Epithelial cell of esophagus (primary cell): Measurements from ENCODE around the gene ANO7.

ENCODE experiments used
- DNase-seq: peaks from one replicate; pipeline ENCODE4 v3.0.0; 2010; ENCODE audit warnings: low read depth
- H3K4me3 ChIP-seq: 2 replicates; pipeline ENCODE4 v1.5.1; 2011; ENCODE audit warnings: mild to moderate bottlenecking, low read length, control low read depth
- TF ChIP-seq, protein P1 (sequence below): IDR thresholded peaks from 2 replicates; pipeline ENCODE4 v1.5.1; 2011; ENCODE audit warnings: low read depth, mild to moderate bottlenecking, low read length, control low read depth, inconsistent platforms; ENCODE audit not compliant: insufficient read depth; ENCODE audit errors: missing control alignments

ANO7 gene

DNA sequence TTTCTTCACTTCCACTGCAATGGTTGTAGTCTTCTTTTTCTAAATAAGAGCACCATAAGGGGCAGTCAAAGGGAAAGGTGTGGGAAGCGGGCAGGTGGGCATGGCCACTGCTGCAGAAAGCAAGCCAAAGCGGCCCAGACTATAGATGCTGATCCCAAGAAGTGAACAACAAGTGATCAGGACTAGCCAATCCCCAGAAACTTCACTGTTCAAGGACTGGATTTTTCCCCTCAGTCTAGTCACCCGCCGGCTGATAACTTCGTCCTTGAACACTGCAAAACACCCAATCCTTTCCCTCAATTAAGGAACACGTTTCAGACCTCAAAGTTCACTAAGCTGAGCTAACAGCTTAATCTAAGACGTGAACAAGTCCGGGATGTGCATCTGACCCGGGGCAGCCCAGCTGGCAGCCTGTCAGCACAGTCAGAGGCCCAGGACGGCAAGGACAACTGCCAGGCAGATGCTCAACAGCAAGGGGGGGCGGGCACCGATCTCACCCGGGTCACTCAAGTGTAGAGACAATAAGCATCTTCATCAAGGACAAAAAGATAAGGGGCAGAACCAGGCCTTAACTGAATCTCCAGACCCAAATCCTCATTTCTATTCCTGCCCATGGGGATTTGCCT is 67.2 kb downstream of the ANO7 start:
- no peak for DNase-seq
- TF ChIP-seq, protein P1, sequence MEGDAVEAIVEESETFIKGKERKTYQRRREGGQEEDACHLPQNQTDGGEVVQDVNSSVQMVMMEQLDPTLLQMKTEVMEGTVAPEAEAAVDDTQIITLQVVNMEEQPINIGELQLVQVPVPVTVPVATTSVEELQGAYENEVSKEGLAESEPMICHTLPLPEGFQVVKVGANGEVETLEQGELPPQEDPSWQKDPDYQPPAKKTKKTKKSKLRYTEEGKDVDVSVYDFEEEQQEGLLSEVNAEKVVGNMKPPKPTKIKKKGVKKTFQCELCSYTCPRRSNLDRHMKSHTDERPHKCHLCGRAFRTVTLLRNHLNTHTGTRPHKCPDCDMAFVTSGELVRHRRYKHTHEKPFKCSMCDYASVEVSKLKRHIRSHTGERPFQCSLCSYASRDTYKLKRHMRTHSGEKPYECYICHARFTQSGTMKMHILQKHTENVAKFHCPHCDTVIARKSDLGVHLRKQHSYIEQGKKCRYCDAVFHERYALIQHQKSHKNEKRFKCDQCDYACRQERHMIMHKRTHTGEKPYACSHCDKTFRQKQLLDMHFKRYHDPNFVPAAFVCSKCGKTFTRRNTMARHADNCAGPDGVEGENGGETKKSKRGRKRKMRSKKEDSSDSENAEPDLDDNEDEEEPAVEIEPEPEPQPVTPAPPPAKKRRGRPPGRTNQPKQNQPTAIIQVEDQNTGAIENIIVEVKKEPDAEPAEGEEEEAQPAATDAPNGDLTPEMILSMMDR = no peak
- no peak overlapping the region for H3K4me3 ChIP-seq

DNA sequence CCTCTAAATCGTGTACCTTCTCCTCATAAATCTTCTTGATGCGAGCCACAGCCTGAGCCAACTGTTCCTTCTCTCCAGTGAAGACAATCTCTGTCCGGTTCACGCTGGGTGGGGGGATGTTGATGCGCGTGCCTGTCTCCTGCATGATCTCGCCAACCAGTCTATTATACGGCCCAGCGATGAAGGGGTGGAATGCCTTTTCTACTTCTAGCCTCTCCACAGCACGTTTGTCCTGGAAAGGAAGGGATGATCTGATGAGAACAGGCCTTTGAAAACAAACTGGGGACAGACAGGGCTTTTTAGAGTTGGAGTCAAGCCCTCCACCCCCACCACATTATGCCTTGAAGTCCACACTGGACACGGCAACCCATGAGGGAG is 67.7 kb downstream of the ANO7 start:
- TF ChIP-seq, protein P1 = no peak
- DNase-seq = no peak
- H3K4me3 ChIP-seq = no peak overlapping the region

- TF ChIP-seq, protein P1 = no peak
- H3K4me3 ChIP-seq = no peak overlapping the region
- no peak for DNase-seq
These were observed 69.0 kb downstream of the ANO7 start for GRCh38 chr2:241257419-241258032.

GRCh38 chr2:241258505-241259280 is 70.2 kb downstream of the ANO7 start:
- no peak overlapping the region for H3K4me3 ChIP-seq
- TF ChIP-seq, protein P1 = no peak
- no peak for DNase-seq

DNA sequence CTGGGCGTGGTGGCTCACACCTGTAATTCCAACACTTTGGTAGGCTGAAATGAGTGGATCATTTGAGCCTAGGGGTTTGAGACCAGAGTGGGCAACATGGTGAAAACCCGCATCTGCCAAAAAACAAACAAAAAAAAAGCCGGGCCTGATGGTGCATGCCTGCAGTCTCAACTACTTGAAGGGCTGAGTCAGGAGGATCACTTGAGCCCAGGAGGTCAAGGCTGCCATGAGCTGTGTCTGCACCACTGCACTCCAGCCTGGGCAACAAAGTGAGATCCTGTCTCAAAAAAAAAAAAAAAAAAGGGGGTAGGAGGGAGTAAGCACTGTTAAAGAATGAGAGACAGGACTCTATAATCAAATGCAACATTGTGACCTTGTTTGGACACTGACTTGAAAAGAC is 72.4 kb downstream of the ANO7 start:
- TF ChIP-seq, protein P1 = no peak
- DNase-seq = no peak

GRCh38 chr2:241261628-241262027 is 73.2 kb downstream of the ANO7 start:
- DNase-seq = no peak
- no peak overlapping the region for H3K4me3 ChIP-seq
- TF ChIP-seq, protein P1 = no peak

More for the DNA sequence above, 72.4 kb downstream of the ANO7 start:
- no peak overlapping the region for H3K4me3 ChIP-seq

GRCh38 chr2:241263061-241263460 is 74.6 kb downstream of the ANO7 start:
- no peak for DNase-seq
- H3K4me3 ChIP-seq = no peak overlapping the region
- TF ChIP-seq, protein P1 = no peak
